ENCODE results near the gene PRKCE.

The PRKCE gene

GRCh38 chr2:45731141-45731540 lies 79.7 kb downstream of the PRKCE start:
- TF ChIP-seq CTCF (IDR thresholded peaks at IDR 0.05; ENCODE audit: insufficient read depth, missing control alignments) = no peak
- FAIRE-seq = no peak
- DNase-seq (ENCODE audit: insufficient read length, low spot score) = no peak

- TF ChIP-seq CTCF (IDR thresholded peaks at IDR 0.05; ENCODE audit: insufficient read depth, missing control alignments) = no peak
- DNase-seq (ENCODE audit: insufficient read length, low spot score) (no peak), FAIRE-seq (no peak)
Observed at GRCh38 chr2:45732436-45732835, 81.0 kb downstream of the PRKCE start.

- TF ChIP-seq CTCF (IDR thresholded peaks at IDR 0.05; ENCODE audit: insufficient read depth, missing control alignments) = no peak
- no peak for FAIRE-seq
Observed at GRCh38 chr2:45732946-45733345, 81.5 kb downstream of the PRKCE start.

GRCh38 chr2:45734336-45734735 lies 82.9 kb downstream of the PRKCE start:
- FAIRE-seq = no peak
- DNase-seq (ENCODE audit: insufficient read length, low spot score) = no peak
- TF ChIP-seq CTCF (IDR thresholded peaks at IDR 0.05; ENCODE audit: insufficient read depth, missing control alignments) = no peak

More at GRCh38 chr2:45732946-45733345, 81.5 kb downstream of the PRKCE start:
- no peak for DNase-seq (ENCODE audit: insufficient read length, low spot score)

GRCh38 chr2:45734952-45735351 lies 83.5 kb downstream of the PRKCE start:
- FAIRE-seq (no peak), DNase-seq (ENCODE audit: insufficient read length, low spot score) (no peak)
- no peak for TF ChIP-seq CTCF (IDR thresholded peaks at IDR 0.05; ENCODE audit: insufficient read depth, missing control alignments)

- DNase-seq (ENCODE audit: insufficient read length, low spot score) (no peak), FAIRE-seq (no peak)
- no peak for TF ChIP-seq CTCF (IDR thresholded peaks at IDR 0.05; ENCODE audit: insufficient read depth, missing control alignments)
Observed at GRCh38 chr2:45736757-45737704, 85.6 kb downstream of the PRKCE start.

Measured in D721Med (cell line).